ENCODE results near the gene SIL1.
"Not testable (repeated sequence)": the region's sequence is repeated elsewhere in the genome, so short reads cannot be mapped to it uniquely, and the experiment has no call there.

SIL1 gene

GRCh38 chr5:139016186-139016585 lies 182.0 kb downstream of the SIL1 start:
- Histone ChIP-seq H3K27ac (ENCODE audit: low read depth, low read length) (no peak overlapping the region), H3K4me1 (ENCODE audit: control insufficient read depth, low read depth, low read length) (peaks cover 2% of the 10 kb centered on the region), H4K8ac (ENCODE audit: low read depth, low read length) (no peak overlapping the region), H3K79me2 (ENCODE audit: control insufficient read depth, insufficient read depth, low read length) (no peaks in the 10 kb centered on the region), H3K79me1 (ENCODE audit: low read length) (no peaks in the 10 kb centered on the region), H3K4me2 (ENCODE audit: low read length) (no peak overlapping the region), H4K5ac (ENCODE audit: low read length) (no peak overlapping the region), H3K9ac (ENCODE audit: low read length) (no peak overlapping the region), H3K36me3 (ENCODE audit: control insufficient read depth, insufficient read depth, low read length) (no peaks in the 10 kb centered on the region), H3K4me3 (ENCODE audit: low read length) (no peak overlapping the region), H3K56ac (ENCODE audit: low read length) (no peak overlapping the region), H2BK15ac (replicated peaks; ENCODE audit: low read depth) (no peak overlapping the region), H3K18ac (ENCODE audit: low read length) (no peak overlapping the region), H2BK120ac (ENCODE audit: low read depth, low read length) (no peak overlapping the region), H3K27me3 (ENCODE audit: insufficient read depth, low read length, poor library complexity) (no peaks in the 10 kb centered on the region), H2BK5ac (ENCODE audit: low read length) (no peak overlapping the region), H2AK5ac (ENCODE audit: low read length) (no peak overlapping the region), H3K4ac (ENCODE audit: low read depth, low read length) (no peak overlapping the region), H3K23ac (ENCODE audit: low read length) (no peak overlapping the region)
- no peak for DNase-seq
- WGBS (ENCODE audit: extremely low coverage, insufficient coverage, low lambda C conversion rate): no CpG with 5 or more reads among the region's 3 CpGs

- Histone ChIP-seq H3K27ac (ENCODE audit: low read depth, low read length) (no peak overlapping the region), H3K4me2 (ENCODE audit: low read length) (no peak overlapping the region), H3K4me3 (ENCODE audit: low read length) (no peak overlapping the region), H3K56ac (ENCODE audit: low read length) (no peak overlapping the region), H3K36me3 (ENCODE audit: control insufficient read depth, insufficient read depth, low read length) (no peaks in the 10 kb centered on the region), H3K79me2 (ENCODE audit: control insufficient read depth, insufficient read depth, low read length) (no peaks in the 10 kb centered on the region), H3K79me1 (ENCODE audit: low read length) (no peaks in the 10 kb centered on the region), H3K9ac (ENCODE audit: low read length) (no peak overlapping the region), H3K27me3 (ENCODE audit: insufficient read depth, low read length, poor library complexity) (no peaks in the 10 kb centered on the region), H3K4ac (ENCODE audit: low read depth, low read length) (no peak overlapping the region), H2BK15ac (replicated peaks; ENCODE audit: low read depth) (no peak overlapping the region), H4K8ac (ENCODE audit: low read depth, low read length) (no peak overlapping the region), H3K23ac (ENCODE audit: low read length) (no peak overlapping the region), H3K4me1 (ENCODE audit: control insufficient read depth, low read depth, low read length) (peaks cover 2% of the 10 kb centered on the region), H3K18ac (ENCODE audit: low read length) (peak overlapping the region; percentile 47), H2BK120ac (ENCODE audit: low read depth, low read length) (no peak overlapping the region), H4K5ac (ENCODE audit: low read length) (no peak overlapping the region), H2AK5ac (ENCODE audit: low read length) (no peak overlapping the region), H2BK5ac (ENCODE audit: low read length) (no peak overlapping the region)
- WGBS (ENCODE audit: extremely low coverage, insufficient coverage, low lambda C conversion rate): no CpG with 5 or more reads among the region's 4 CpGs
- no peak for DNase-seq
These were observed 183.4 kb downstream of the SIL1 start for GRCh38 chr5:139014726-139015125.

DNA sequence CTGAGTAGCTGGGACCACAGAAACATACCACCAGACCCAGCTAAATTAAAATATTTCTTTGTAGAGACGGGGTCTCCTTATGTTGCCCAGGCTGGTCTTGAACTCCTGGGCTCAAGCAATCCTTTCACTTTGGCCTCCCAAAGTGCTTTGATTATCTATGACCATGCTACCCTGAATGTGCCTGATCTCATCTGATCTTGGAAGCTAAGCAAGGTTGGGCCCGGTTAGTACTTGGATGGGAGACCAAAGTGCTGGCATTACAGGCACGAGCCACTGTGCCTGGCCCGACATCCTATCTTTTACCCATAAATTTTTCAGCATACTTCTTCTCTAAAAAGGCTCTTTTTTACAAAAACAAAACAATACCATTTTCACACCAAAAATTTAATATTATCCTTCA lies 186.0 kb downstream of the SIL1 start:
- H2AK5ac ChIP-seq (ENCODE audit: low read length): no peak overlapping the region
- no peak overlapping the region for H4K5ac ChIP-seq (ENCODE audit: low read length)
- DNase-seq: peak; percentile 34
- no peak overlapping the region for H3K18ac ChIP-seq (ENCODE audit: low read length)
- H3K56ac ChIP-seq (ENCODE audit: low read length): no peak overlapping the region
- WGBS (ENCODE audit: extremely low coverage, insufficient coverage, low lambda C conversion rate): no CpG with 5 or more reads among the region's 4 CpGs
- no peak overlapping the region for H3K9ac ChIP-seq (ENCODE audit: low read length)
- peaks cover 2% of the 10 kb centered on the region for H3K4me1 ChIP-seq (ENCODE audit: control insufficient read depth, low read depth, low read length)
- H2BK15ac ChIP-seq (replicated peaks; ENCODE audit: low read depth): no peak overlapping the region
- no peaks in the 10 kb centered on the region for H3K79me1 ChIP-seq (ENCODE audit: low read length)
- no peak overlapping the region for H3K4ac ChIP-seq (ENCODE audit: low read depth, low read length)
- no peak overlapping the region for H3K4me2 ChIP-seq (ENCODE audit: low read length)
- H3K79me2 ChIP-seq (ENCODE audit: control insufficient read depth, insufficient read depth, low read length): no peaks in the 10 kb centered on the region
- H4K8ac ChIP-seq (ENCODE audit: low read depth, low read length): no peak overlapping the region
- H3K23ac ChIP-seq (ENCODE audit: low read length): no peak overlapping the region
- H3K36me3 ChIP-seq (ENCODE audit: control insufficient read depth, insufficient read depth, low read length): no peaks in the 10 kb centered on the region
- H2BK5ac ChIP-seq (ENCODE audit: low read length): no peak overlapping the region
- H3K4me3 ChIP-seq (ENCODE audit: low read length): no peak overlapping the region
- peak overlapping the region; percentile 85 for H2BK120ac ChIP-seq (ENCODE audit: low read depth, low read length)
- no peak overlapping the region for H3K27ac ChIP-seq (ENCODE audit: low read depth, low read length)
- H3K27me3 ChIP-seq (ENCODE audit: insufficient read depth, low read length, poor library complexity): no peaks in the 10 kb centered on the region

GRCh38 chr5:139011156-139011555 lies 187.0 kb downstream of the SIL1 start:
- peak overlapping the region; percentile 84 for H4K8ac ChIP-seq (ENCODE audit: low read depth, low read length)
- no CpG with 5 or more reads among the region's 25 CpGs for WGBS (ENCODE audit: extremely low coverage, insufficient coverage, low lambda C conversion rate)
- H3K23ac ChIP-seq (ENCODE audit: low read length); H3K79me2 ChIP-seq (ENCODE audit: control insufficient read depth, insufficient read depth, low read length); DNase-seq; H3K36me3 ChIP-seq (ENCODE audit: control insufficient read depth, insufficient read depth, low read length); H2AK5ac ChIP-seq (ENCODE audit: low read length); H4K5ac ChIP-seq (ENCODE audit: low read length); H2BK5ac ChIP-seq (ENCODE audit: low read length); H3K27ac ChIP-seq (ENCODE audit: low read depth, low read length); H3K4me1 ChIP-seq (ENCODE audit: control insufficient read depth, low read depth, low read length); H3K4me3 ChIP-seq (ENCODE audit: low read length); H3K79me1 ChIP-seq (ENCODE audit: low read length); H3K4me2 ChIP-seq (ENCODE audit: low read length); H3K27me3 ChIP-seq (ENCODE audit: insufficient read depth, low read length, poor library complexity): not testable (repeated sequence)
- peak overlapping the region; percentile 74 for H3K56ac ChIP-seq (ENCODE audit: low read length)
- peak overlapping the region; percentile 95 for H3K18ac ChIP-seq (ENCODE audit: low read length)
- peak overlapping the region; percentile 19 for H2BK15ac ChIP-seq (replicated peaks; ENCODE audit: low read depth)
- peak overlapping the region; percentile 45 for H2BK120ac ChIP-seq (ENCODE audit: low read depth, low read length)
- peak overlapping the region; percentile 36 for H3K4ac ChIP-seq (ENCODE audit: low read depth, low read length)
- H3K9ac ChIP-seq (ENCODE audit: low read length): peak overlapping the region; percentile 55

GRCh38 chr5:139004374-139005307 lies 193.5 kb downstream of the SIL1 start:
- no peak overlapping the region for H3K4me3 ChIP-seq (ENCODE audit: low read length)
- no peak overlapping the region for H2BK120ac ChIP-seq (ENCODE audit: low read depth, low read length)
- no peaks in the 10 kb centered on the region for H3K36me3 ChIP-seq (ENCODE audit: control insufficient read depth, insufficient read depth, low read length)
- no peak overlapping the region for H3K4ac ChIP-seq (ENCODE audit: low read depth, low read length)
- H3K79me2 ChIP-seq (ENCODE audit: control insufficient read depth, insufficient read depth, low read length): no peaks in the 10 kb centered on the region
- no peaks in the 10 kb centered on the region for H3K4me1 ChIP-seq (ENCODE audit: control insufficient read depth, low read depth, low read length)
- WGBS (ENCODE audit: extremely low coverage, insufficient coverage, low lambda C conversion rate): no CpG with 5 or more reads among the region's 3 CpGs
- no peaks in the 10 kb centered on the region for H3K27me3 ChIP-seq (ENCODE audit: insufficient read depth, low read length, poor library complexity)
- no peak overlapping the region for H2BK5ac ChIP-seq (ENCODE audit: low read length)
- H3K23ac ChIP-seq (ENCODE audit: low read length): no peak overlapping the region
- DNase-seq: no peak
- no peak overlapping the region for H3K27ac ChIP-seq (ENCODE audit: low read depth, low read length)
- H3K18ac ChIP-seq (ENCODE audit: low read length): no peak overlapping the region
- H3K4me2 ChIP-seq (ENCODE audit: low read length): no peak overlapping the region
- H3K79me1 ChIP-seq (ENCODE audit: low read length): no peaks in the 10 kb centered on the region
- no peak overlapping the region for H3K56ac ChIP-seq (ENCODE audit: low read length)
- no peak overlapping the region for H4K5ac ChIP-seq (ENCODE audit: low read length)
- H3K9ac ChIP-seq (ENCODE audit: low read length): no peak overlapping the region
- H2AK5ac ChIP-seq (ENCODE audit: low read length): no peak overlapping the region
- no peak overlapping the region for H4K8ac ChIP-seq (ENCODE audit: low read depth, low read length)
- no peak overlapping the region for H2BK15ac ChIP-seq (replicated peaks; ENCODE audit: low read depth)

Data from mesendoderm (in vitro differentiated cells).